HG02840 (cell line): Measurements from ENCODE around the gene IGBP1.
A peak's percentile ranks its signal among the peaks of the same experiment; 100 is the strongest.
"Not testable (repeated sequence)": the region's sequence is repeated elsewhere in the genome, so short reads cannot be mapped to it uniquely, and the experiment has no call there.

Source experiments
- ATAC-seq: cut with Tn5 transposase; IDR thresholded peaks from one replicate; pipeline ENCODE4 v1.9.1; 2021; ENCODE audit warnings: mild to moderate bottlenecking, moderate library complexity, moderate number of reproducible peaks; ENCODE audit not compliant: unreplicated experiment, low FRiP score

IGBP1 gene

GRCh38 chrX:70166601-70167590 is 33.6 kb downstream of the IGBP1 start:
- no peak for ATAC-seq

GRCh38 chrX:70168238-70169188 is 35.3 kb downstream of the IGBP1 start:
- no peak for ATAC-seq

DNA sequence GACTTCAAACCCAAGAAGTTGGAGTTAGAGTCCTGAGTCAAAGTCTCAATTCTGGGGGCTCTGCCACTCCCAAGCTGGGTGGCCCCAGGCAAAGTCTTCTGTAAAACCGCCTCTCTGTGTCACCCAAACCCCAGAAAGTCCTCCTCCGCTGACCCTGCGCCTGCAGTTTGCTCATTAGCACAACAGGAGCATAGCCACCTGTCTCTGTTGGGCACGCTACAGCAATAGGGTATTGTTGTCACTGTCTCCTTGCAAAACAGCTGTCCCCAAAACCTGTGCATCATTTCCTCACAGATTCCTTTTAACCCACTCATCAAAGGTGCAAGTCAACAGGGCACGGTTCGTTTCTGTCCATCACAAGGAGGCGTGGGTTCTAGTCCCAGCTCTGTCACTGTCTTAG is 36.0 kb downstream of the IGBP1 start:
- ATAC-seq = no peak

DNA sequence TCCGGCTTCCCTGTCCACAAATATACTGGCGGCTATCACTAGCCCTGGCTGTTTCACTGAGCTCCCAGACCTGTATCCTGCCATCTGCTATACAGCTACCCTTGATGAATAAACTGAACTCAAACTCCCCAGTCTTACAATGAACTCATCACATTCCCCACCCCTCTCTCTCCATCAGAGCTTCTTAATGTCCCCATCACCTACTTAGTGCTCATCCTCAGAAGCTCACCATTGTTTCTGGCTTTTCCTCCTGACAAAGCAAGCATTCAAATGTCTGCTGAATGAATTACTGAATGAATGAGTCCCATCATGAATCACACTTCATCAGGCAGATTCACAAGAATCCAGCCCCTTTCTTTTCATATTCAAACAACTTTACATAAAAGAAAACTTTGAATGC is 38.4 kb downstream of the IGBP1 start:
- ATAC-seq = no peak

DNA sequence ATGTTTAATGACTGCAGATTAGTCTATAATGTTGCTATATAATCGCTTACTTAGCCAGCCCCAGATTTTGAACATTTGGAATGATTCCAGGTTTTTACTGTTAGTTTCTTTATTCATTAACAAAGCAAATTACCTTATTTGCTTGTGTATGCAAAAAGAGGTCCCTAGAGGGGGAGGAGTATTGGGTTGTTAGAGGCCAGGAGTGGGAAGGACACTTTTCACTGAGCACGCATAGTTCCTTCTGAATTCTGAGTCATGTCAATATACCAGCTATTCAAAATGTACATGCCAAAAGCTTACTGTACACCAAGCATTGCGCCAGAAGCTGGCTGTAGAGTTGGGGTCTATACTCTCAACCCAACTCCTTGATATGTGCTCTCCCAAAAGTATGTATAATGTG is 39.0 kb downstream of the IGBP1 start:
- no peak for ATAC-seq

DNA sequence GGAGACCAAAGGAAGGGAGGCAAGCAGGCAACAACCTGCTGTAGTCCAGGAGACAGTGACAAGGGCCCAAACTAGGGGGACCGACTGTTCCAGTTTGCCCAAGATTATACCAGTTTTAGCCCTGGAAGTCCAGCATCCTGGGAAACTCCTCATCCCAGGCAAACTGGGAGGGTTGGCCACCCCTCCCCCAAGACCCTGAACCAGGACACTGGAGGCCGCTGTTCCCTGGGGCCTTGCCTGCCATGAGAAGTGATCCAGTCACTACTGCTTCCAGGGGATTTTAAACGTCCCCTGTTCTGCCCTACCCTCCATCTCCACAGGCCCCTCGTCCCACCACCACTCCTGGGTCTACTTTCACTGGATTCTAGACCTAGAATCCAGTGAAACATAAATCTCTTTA is 39.7 kb downstream of the IGBP1 start:
- ATAC-seq = no peak

GRCh38 chrX:70174754-70175153 is 41.5 kb downstream of the IGBP1 start:
- no peak for ATAC-seq

DNA sequence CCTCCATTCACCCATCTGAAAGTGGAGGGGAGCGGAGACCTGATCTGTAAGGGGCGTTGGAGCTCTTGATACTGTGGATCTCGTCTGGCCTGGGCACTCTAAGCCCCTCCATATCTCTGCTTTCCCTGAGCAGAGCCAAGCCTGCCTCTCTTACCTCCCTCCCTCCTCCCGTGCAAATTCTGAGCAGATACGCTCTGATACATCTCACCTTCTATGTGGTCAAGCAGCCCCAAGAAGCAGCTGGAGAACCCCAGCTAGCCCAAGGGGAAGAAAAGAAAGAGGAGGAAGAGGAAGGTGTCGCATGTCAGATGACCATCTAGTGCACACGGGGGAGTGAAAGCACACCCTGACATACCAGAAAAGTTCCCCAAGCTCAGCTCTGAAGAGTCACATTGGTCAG is 42.1 kb downstream of the IGBP1 start:
- no peak for ATAC-seq

- peak; percentile 47 for ATAC-seq
Measured at GRCh38 chrX:70176938-70177533, 43.8 kb downstream of the IGBP1 start, which contains the start of gene DGAT2L6. DGAT2L6 (plus strand) TSS chrX:70177483; CDS start chrX:70177583, 100 bp downstream.

DNA sequence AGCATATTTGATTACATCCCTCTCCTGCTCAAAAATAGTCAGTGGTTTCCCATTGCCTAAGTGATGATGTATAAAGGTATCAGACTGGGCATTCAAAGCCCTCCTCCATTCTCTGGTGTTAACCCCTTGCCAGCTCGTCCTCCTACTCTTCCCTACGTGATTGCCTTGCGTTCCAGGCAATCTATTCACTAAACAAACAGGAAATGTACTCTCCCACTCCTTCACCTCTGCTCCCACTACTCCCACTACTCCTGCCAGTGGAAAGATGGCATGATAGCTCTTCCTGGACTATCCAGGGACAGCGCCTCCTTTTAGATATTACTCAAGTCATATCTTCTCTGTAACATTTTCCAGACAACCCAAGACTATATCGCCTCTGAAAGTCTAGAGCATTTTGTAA is 49.8 kb downstream of the IGBP1 start:
- no peak for ATAC-seq

DNA sequence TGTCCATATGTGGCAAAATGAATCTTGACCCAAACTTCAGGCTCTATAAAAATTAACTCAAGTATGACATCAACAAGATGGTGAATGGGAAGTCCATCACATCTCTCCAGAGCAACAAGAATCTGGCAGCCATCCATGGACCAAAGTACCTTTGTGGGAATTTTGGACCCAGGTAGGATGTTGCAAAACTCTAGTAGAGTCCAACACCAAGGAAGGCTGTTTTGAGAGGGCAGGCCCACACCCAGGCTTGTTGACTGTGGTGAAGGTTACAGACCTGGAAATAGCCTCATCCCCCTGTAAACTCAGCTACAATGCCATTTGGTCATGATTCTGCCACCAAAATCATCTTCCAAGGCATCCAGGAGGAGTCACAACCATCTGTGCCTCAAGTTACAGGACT is 57.0 kb downstream of the IGBP1 start:
- no peak for ATAC-seq

DNA sequence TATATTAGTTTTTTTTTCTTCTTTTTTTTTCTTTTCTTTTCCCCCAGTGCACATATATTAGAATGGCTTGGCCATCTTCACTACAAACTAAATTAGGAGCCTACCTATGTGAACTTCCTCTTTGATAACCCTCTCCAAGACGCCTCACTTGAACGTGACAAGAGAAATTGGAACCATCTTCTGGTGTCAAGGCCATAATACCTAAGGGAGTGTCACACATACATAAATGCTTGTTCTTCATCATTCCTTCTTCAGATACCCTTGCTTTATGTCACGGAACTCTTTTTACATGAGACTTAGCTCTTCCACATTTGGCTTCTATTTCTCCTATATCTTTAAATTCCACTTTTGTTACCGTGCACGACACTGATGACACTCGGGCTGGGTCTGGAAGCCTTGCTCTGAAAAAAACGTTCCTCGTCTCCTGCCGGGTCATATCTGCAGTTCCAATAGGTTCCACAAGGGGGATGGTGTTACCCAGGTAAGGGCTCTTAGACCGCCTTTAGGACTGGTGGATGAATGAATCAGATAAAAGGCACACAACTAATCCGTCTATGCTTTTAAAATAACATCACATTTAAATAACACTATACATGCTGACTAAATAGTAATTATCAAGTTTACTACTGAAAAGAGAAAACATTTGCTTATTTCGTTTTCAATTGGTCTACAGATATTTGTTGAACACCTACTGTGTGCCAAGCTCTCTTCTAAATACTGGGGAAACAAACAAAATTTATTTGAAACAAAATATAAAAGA is 63.9 kb downstream of the IGBP1 start:
- peak; percentile 63 for ATAC-seq

- no peak for ATAC-seq
Measured at GRCh38 chrX:70201732-70202131, 68.5 kb downstream of the IGBP1 start.

DNA sequence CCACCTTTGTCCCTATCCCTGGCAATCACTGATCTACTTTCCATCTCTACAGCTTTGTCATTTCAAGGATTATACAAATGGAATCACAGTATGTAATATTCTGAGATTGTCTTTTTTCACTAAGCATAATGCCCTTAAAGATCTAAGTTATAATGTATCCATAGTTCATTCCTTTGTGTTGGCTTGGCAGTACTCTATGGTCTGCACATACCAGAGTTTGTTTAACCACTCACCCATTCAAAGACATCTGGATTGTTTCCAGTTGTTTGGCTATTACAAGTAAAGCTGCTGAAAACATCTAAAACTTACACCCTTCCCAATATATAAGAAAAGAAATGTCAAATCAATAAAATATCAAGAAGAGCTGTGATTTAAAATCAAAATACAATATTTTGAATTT is 75.2 kb downstream of the IGBP1 start:
- ATAC-seq = no peak

DNA sequence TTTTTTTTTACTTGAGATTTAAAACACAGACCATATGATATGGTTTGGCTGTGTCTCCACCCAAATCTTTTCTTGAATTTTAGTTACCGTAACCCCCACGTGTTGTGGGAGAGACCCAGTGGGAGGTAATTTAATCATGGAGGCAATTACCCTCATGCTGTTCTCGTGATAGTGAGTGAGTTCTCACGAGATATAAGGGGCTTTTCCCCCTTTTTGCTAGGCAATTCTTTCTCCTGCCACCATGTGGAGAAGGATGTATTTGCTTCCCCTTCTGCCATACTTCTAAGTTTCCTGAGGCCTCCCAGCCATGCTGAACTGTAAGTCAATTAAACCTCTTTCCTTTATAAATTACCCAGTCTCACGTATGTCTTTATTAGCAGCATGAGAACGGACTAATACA is 76.3 kb downstream of the IGBP1 start:
- not testable (repeated sequence) for ATAC-seq
